NCI-H2227 treated with DMSO at 0.1 percent for 48 hours (cell line): ENCODE measurements around the gene PPP1R13L.
"Not testable (repeated sequence)": the region's sequence is repeated elsewhere in the genome, so short reads cannot be mapped to it uniquely, and the experiment has no call there.

Source experiments
- DNase-seq: peaks from one replicate; lab custom pipeline; 2025; lab: John Stamatoyannopoulos, UW

Gene PPP1R13L

GRCh38 chr19:45432543-45432942 is 27.7 kb upstream of the PPP1R13L start:
- DNase-seq, result not testable (repeated sequence)

GRCh38 chr19:45431008-45431407 is 26.1 kb upstream of the PPP1R13L start:
- DNase-seq, result not testable (repeated sequence)

DNA sequence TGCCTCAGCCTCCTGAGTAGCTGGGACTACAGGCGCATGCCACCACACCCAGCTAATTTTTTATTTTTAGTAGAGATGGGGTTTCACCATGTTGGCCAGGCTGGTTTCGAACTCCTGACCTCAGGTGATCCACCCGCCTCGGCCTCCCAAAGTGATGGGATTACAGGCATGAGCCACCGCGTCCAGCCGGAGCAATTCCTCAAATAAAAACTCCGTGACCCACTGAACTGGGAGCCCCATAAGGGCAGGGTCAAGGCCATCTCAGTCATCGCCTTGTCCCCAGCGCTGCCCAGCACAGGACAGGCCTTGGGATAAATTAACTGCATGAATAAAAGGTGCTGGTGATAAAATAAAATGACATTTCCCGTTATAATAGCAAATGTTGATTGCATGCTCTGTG is 25.0 kb upstream of the PPP1R13L start:
- not testable (repeated sequence) for DNase-seq

- DNase-seq, result no peak
These were observed 23.7 kb upstream of the PPP1R13L start for GRCh38 chr19:45428384-45429231.

- no peak for DNase-seq
These were observed 19.6 kb upstream of the PPP1R13L start for GRCh38 chr19:45424191-45425058.

GRCh38 chr19:45423589-45424190 is 18.8 kb upstream of the PPP1R13L start, which contains the start of gene ERCC1:
Gene ERCC1, minus strand, starts transcription at chr19:45423917. Its CDS starts 543 bp downstream, at chr19:45423374.
- peak; percentile 90 for DNase-seq

GRCh38 chr19:45423033-45423588 is 18.2 kb upstream of the PPP1R13L start:
- no peak for DNase-seq

GRCh38 chr19:45421947-45422498 is 17.2 kb upstream of the PPP1R13L start:
- no peak for DNase-seq

DNA sequence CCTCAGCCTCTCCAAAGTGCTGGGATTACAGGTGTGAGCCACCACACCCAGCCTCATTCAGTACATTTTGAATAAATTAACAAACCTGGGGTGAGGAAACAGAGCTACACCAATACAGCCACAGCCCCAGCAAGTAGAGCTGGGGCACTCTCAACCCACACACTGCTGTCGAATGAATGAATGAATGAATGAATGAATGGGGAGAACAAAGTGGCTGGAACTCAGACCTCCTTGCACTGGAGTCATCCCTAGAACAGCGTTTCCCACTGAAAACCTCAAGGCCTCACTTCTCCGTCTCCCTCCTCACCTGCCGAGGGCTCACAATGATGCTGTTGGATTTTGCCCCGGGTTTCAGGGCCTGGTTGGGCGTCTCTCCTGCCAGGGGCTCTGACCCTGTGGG is 16.0 kb upstream of the PPP1R13L start:
- DNase-seq, result no peak

DNA sequence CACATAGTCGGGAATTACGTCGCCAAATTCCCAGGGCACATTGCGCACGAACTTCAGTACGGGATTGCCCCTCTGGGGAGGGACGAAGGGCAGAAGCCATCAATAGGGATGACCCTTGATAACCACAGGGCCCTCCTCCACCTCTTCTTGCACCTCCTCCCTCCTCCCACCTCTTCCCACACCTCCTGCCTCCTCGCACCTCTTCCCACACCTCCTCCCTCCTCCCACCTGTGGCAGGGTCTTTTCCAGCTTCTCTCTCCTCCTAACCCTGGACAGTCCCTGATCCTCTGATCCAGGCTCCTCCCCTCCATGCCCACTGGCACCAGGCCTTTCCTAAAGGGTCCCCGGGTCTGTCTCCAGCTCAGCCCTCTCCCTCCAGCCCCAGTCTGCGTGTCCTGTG is 15.5 kb upstream of the PPP1R13L start:
- no peak for DNase-seq

GRCh38 chr19:45419895-45420294 is 15.0 kb upstream of the PPP1R13L start:
- DNase-seq, result no peak

- DNase-seq, result no peak
These were observed 14.5 kb upstream of the PPP1R13L start for GRCh38 chr19:45419396-45419795.

- no peak for DNase-seq
These were observed 13.9 kb upstream of the PPP1R13L start for GRCh38 chr19:45418802-45419201.

DNA sequence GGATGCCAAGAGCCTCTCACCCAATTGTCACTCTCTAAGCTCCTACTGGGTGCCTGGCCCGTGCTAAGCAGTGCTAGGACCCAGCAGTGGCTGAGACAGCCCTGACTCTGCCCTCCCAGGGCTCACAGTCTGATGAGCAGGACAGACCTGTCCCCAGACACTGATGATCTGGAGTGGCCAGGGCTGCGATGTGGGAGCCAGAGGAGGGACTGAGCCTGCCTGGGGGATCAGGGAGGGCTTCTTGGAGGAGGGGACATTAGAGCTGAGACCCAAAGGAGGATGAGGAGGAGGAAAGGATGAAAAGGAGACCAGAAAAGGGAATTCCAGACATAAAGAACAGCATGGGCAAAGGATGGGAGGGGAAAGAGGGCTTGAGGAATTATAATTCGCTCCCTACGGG is 12.3 kb upstream of the PPP1R13L start:
- no peak for DNase-seq

GRCh38 chr19:45414468-45414867 is 9.6 kb upstream of the PPP1R13L start:
- DNase-seq, result no peak

GRCh38 chr19:45413497-45413896 is 8.6 kb upstream of the PPP1R13L start:
- no peak for DNase-seq

- not testable (repeated sequence) for DNase-seq
These were observed 5.5 kb upstream of the PPP1R13L start for GRCh38 chr19:45410330-45410729.

DNA sequence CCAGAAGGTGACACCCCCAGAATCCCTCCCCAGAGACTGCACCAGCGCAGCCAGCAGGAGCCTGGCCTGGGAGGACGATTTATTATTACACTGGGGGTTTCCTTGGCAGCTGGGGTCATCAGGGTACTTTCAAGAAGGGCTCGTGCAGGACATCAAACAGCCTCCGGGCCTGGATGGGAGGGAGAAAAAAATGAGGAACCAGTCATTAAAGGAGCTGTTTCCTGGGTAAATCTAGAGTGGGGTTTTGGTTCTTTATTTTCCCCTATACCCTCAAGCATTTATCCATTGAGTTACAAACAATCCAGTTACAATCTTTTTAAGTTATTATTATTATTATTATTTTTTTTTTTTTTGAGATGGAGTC is 4.7 kb upstream of the PPP1R13L start:
- no peak for DNase-seq

- DNase-seq, result no peak
These were observed 4.1 kb upstream of the PPP1R13L start for GRCh38 chr19:45408830-45409556.

DNA sequence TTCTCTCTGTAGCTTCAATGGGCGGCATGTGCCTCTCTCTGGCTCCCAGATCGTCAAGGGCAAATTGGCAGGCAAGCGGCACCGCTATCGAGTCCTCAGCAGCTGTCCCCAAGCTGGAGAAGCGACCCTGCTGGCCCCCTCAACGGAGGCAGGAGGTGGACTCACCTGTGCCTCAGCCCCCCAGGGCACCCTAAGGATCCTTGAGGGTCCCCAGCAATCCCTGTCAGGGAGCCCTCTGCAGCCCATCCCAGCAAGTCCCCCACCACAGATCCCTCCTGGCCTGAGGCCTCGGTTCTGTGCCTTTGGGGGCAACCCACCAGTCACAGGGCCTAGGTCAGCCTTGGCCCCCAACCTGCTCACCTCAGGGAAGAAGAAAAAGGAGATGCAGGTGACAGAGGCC is 3.3 kb upstream of the PPP1R13L start:
- no peak for DNase-seq

- DNase-seq, result not testable (repeated sequence)
These were observed 2.7 kb upstream of the PPP1R13L start for GRCh38 chr19:45407585-45407984.
